Mucosa of stomach (tissue), 1 donor: ENCODE data around the gene CYS1.

Source experiments
- H3K27me3 ChIP-seq: one replicate; pipeline ENCODE4 v1.7.0; 2013; ENCODE audit warnings: mild to moderate bottlenecking, low read length; ENCODE audit not compliant: control insufficient read depth, insufficient read depth
- H3K36me3 ChIP-seq: one replicate; pipeline ENCODE4 v1.7.0; 2013; ENCODE audit warnings: low read length; ENCODE audit not compliant: control insufficient read depth, insufficient read depth
- H3K4me1 ChIP-seq: one replicate; pipeline ENCODE4 v1.7.0; 2013; ENCODE audit warnings: mild to moderate bottlenecking, low read length; ENCODE audit not compliant: control insufficient read depth, insufficient read depth
- H3K4me3 ChIP-seq: one replicate; pipeline ENCODE4 v1.7.0; 2013; ENCODE audit warnings: low read length
- H3K9ac ChIP-seq: one replicate; pipeline ENCODE4 v1.7.0; 2013; ENCODE audit warnings: mild to moderate bottlenecking, low read length, moderate library complexity
- H3K9me3 ChIP-seq: one replicate; pipeline ENCODE4 v1.7.0; 2013; ENCODE audit warnings: mild to moderate bottlenecking, low read length, moderate library complexity; ENCODE audit not compliant: control insufficient read depth
- donor health status: Pancreatic carcinoma.

Gene CYS1

DNA sequence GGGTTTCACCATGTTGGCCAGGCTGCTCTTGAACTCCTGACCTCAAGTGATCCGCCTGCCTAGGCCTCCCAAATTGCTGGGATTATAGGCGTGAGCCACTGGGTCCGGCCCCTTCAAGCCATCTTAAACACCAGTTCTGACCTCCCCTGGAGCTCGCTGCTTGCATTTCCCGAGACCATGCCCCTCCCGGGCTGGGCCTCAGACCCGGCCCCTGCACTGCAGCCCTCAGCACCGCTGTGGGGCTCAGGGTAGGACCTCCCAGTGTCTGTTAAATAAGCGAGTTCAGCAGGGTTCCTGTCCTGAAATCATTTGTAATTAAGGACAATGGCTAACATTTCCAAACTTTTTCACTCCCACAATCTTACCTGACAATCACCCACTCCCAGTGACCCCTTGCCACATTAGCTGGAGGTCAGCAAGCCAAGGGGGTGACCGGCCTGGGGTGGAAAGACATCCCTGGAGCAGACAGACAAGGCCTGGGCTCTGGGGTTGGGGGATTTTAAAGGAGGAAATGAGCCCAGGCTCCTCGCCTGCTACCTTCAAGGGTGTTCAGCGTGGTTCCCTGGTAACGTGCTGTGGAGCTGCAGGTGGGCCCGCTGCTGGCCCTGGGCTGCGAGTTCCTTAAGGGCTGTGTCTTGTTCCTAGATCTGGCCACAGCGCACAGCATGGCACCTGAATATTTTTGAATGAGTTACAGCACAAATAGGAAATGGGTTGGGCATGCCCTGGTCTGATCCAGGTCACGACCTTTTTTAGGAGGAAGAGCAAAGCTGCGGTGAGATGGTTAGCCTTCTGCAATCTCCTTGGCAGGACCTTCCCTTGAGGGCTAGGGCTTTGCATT is 15.1 kb downstream of the CYS1 start:
- no peaks in the 10 kb centered on the region for H3K9me3 ChIP-seq
- no peak overlapping the region for H3K4me3 ChIP-seq
- peaks cover 5% of the 10 kb centered on the region for H3K27me3 ChIP-seq
- no peaks in the 10 kb centered on the region for H3K4me1 ChIP-seq
- no peak overlapping the region for H3K9ac ChIP-seq
- H3K36me3 ChIP-seq, result no peaks in the 10 kb centered on the region

DNA sequence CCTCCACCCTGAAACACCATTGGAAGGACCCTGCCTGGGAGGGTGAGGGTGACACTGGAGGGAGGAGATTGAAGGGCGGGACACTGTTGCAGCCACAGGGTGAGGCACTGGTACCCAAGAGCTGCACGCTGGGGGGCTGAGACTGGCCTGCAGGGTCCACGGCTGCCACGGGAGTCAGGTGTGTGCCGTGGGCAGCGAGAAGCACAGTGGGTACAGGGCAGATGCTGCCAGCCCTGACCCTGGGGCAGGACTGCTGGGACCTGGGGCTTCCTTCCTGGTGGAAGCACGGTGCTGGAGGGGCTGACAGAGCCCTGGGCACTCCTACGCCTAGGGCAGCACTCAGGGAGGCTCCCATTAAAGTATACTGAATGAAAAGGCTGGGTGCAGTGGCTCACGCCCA is 16.6 kb downstream of the CYS1 start:
- no peak overlapping the region for H3K4me3 ChIP-seq
- H3K9me3 ChIP-seq, result no peaks in the 10 kb centered on the region
- H3K27me3 ChIP-seq, result peaks cover 5% of the 10 kb centered on the region
- H3K36me3 ChIP-seq, result no peaks in the 10 kb centered on the region
- no peak overlapping the region for H3K9ac ChIP-seq
- H3K4me1 ChIP-seq, result no peaks in the 10 kb centered on the region

DNA sequence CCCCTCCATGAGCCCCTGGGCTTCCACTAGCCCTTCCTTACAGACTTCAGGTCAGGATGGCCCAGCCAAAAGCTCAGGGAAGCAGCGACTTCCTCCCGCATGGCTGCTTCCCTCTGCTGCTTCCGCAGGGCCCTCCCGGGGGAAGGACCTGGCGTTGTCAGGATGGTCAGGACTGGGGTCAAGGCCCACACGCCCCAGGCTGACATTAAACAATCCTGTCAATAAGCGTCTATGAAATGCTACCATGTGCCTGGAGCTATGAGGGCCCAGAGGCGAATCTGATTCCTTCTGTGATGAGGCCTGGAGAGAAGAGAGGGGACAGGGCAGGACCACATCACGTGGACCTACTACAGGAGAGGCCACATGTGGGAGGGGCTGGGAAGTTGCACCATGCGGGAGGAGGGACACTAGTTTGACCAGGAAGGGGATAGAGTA is 17.3 kb downstream of the CYS1 start:
- no peak overlapping the region for H3K4me3 ChIP-seq
- H3K9me3 ChIP-seq, result no peaks in the 10 kb centered on the region
- peaks cover 5% of the 10 kb centered on the region for H3K27me3 ChIP-seq
- H3K4me1 ChIP-seq, result peaks cover 1% of the 10 kb centered on the region
- no peaks in the 10 kb centered on the region for H3K36me3 ChIP-seq
- H3K9ac ChIP-seq, result no peak overlapping the region

DNA sequence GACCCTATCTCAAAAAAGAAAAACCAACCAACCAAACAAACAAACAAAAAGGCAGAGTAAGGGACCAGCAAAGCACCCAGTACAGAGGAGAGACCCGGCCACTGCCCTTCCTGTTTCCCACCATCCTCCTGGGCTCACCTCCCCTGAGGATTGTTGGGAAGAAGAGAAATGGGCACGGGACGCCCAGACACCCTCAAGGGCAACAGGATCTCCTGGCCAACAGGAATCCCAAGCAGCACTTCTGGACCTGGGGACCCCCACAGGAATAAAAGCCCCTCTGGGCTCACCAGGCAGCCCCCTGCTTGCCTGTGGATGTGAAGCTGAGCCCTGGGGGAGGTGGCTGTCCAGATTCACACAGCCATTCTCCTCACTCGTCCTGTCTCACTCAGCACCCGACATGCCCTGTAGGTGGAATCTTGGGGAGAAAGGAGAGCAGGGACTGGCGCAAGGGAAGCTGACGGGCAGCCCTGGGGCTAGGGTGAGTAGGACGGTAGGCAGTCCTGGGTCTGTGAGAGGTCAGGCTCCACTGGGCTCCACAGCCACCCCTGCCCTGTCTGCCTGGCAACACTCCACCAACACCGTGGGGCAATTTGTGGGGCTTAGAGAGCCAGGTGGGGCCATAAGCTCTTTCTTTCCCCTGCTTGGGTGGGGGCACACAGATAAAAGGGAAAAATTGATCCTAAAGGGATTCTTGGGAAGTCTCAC is 18.8 kb downstream of the CYS1 start:
- Histone ChIP-seq H3K27me3 (peaks cover 5% of the 10 kb centered on the region), H3K4me1 (peaks cover 12% of the 10 kb centered on the region), H3K9me3 (no peaks in the 10 kb centered on the region), H3K9ac (no peak overlapping the region), H3K4me3 (no peak overlapping the region), H3K36me3 (no peaks in the 10 kb centered on the region)

DNA sequence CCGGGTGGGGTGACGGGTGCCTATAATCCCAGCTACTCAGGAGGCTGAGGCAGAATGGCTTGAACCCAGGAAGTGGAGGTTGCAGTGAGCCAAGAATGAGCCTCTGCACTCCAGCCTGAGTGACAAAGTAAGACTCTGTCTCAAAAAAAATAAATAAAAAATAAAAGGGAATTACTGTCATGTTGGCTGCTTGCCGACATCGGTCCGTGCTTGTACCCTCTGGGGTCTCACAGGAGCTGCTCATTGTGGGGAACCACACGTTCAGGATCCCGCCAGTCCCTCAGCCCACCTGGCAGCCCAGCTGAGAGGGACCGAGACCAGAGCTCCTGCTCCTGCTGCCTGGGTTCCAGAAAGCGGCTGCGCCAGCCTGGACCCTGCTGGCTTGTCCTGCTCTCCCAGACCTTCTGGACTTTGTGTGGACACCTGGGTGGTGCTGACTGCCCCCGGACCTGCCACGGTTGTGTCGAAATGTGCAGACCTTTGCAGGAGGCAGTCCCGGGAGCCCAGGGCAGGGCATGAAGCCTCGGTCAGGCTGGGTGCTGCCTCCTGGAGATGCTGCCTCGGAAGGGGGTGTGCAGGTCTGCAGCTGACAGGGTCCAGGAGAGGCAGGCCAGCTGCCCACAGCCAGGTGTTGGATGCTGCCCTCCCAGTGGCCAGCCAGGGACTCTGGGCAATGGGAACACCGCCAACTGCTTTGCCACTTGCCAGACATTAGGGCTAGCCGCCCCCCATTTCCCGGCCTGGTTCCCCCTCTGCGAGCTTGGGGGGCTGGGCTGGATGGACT is 20.5 kb downstream of the CYS1 start:
- H3K9ac ChIP-seq, result no peak overlapping the region
- no peak overlapping the region for H3K4me3 ChIP-seq
- H3K27me3 ChIP-seq, result peaks cover 5% of the 10 kb centered on the region
- no peaks in the 10 kb centered on the region for H3K36me3 ChIP-seq
- no peaks in the 10 kb centered on the region for H3K9me3 ChIP-seq
- H3K4me1 ChIP-seq, result peaks cover 12% of the 10 kb centered on the region

DNA sequence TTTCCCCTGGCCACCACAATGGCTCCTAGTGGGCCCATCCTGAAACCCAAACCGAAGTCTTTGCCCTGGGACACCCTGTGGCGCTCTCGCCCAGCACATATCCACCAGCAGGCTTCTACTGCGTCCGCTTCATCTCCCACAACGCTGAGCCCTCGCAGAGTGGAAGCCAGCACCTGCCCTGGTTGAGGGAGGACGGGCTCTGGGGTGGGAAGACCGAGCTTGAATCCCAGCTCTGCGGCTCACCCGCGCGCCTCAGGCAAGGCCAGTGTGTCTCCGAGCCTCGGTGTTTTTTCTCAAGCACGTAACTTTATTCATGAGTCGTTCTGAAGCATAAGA is 21.2 kb downstream of the CYS1 start:
- Histone ChIP-seq H3K4me1 (peaks cover 12% of the 10 kb centered on the region), H3K4me3 (no peak overlapping the region), H3K9me3 (no peaks in the 10 kb centered on the region), H3K36me3 (no peaks in the 10 kb centered on the region), H3K9ac (no peak overlapping the region), H3K27me3 (peaks cover 5% of the 10 kb centered on the region)

DNA sequence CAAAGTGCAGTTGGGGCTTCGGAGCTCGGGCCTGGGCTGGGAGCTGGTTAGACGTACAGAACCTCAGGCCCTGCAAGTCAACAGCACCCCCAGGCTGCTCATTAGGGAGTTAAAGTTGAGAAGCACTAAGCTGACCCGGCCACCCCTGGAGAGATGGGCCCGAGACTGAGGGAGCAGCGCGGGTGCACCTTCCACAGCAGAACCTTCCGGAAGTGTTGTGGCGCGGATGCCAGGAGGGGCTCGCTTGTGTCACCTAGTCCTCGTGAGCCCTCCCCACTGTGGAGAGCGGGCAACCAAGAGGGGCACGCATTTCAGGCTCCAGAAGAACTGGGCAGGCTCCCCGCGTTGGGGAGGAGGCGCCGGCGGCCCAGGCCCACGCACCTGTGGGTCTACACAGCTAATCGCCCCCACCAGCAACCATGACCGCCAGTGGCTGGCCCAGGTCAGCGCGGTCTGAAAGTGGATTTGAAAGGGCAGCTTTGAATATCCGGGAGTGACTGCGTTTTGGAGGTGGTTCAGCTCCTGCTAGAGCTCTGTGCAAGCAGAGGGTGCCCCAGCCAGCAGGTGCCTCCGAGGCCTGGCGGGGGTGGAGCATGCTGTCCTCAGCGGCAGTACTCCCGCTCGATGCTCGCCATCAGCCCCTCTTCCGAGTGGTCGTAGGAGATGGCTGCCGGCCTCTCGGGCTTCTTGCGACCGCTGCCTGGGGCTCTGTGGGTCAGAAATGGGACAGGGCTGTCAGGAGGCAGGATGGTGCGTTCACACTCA is 21.8 kb downstream of the CYS1 start:
- Histone ChIP-seq H3K9me3 (no peaks in the 10 kb centered on the region), H3K4me1 (peaks cover 12% of the 10 kb centered on the region), H3K9ac (no peak overlapping the region), H3K27me3 (peaks cover 5% of the 10 kb centered on the region), H3K4me3 (no peak overlapping the region), H3K36me3 (no peaks in the 10 kb centered on the region)

DNA sequence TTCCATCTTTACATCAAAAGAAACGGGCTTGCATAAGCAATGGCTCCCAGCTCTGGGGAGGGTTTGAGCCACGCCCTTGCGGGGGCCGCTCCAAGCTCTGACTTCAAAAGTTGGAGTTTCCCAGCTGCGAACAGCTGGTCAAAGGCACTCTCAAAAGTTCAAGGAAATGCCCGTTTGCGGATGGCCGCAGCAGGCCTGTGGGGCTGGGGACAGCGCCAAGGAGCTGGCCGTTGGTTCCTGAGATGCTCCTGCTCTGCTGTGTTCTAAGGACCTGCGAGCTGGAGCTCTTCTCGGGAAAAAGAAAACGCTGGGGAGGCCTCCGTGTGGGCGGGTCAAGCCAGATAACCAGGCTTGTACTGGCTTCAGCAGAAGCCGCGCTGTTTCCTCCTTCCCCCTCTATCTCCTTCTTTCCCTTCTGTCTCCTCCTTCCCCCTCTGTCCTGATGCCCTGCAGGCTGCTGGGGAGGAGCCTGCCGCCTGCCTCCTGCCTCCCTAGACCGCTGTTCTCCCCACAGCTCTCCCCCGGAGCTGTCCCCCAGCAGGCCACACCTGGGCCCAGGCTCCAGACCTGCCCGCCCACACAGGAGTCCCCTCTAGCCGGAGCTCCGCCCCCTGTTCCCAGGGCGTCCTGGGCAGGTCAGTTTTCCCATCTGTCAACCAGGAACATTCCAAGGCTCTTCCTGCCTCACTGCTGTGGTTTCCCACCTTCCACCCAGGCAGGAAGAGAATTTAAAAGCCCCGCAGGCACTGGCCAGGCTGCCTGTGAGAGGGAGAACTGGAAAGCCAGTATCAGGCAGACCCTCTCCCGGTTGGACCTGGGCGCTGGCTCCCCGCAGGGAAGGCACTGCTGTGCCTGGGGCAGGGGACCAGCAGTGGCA is 22.7 kb downstream of the CYS1 start:
- H3K4me1 ChIP-seq, result peaks cover 12% of the 10 kb centered on the region
- no peaks in the 10 kb centered on the region for H3K9me3 ChIP-seq
- no peaks in the 10 kb centered on the region for H3K36me3 ChIP-seq
- no peak overlapping the region for H3K4me3 ChIP-seq
- H3K9ac ChIP-seq, result peak overlapping the region; percentile 49
- peaks cover 5% of the 10 kb centered on the region for H3K27me3 ChIP-seq

DNA sequence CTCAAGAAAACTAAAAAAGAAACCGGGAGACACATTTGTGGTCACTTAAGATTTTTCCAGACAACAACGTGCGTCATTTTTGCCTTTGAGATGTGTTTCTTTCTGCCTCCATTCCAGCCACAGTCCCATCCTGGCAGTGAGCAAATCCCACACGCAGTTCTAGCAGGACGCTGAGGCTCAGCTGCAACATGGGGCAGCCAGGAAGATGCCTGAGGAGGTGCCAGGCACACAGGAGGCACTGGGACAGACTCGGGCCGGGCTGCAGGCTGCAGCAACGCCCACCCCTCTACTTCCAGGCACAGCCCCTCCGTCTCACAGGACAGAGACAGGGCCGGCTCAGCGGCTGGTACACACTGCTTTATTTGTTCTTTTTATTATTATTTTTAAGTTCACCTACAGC is 23.8 kb downstream of the CYS1 start:
- Histone ChIP-seq H3K4me1 (peaks cover 12% of the 10 kb centered on the region), H3K36me3 (no peaks in the 10 kb centered on the region), H3K4me3 (no peak overlapping the region), H3K9me3 (no peaks in the 10 kb centered on the region), H3K9ac (no peak overlapping the region), H3K27me3 (peaks cover 5% of the 10 kb centered on the region)

DNA sequence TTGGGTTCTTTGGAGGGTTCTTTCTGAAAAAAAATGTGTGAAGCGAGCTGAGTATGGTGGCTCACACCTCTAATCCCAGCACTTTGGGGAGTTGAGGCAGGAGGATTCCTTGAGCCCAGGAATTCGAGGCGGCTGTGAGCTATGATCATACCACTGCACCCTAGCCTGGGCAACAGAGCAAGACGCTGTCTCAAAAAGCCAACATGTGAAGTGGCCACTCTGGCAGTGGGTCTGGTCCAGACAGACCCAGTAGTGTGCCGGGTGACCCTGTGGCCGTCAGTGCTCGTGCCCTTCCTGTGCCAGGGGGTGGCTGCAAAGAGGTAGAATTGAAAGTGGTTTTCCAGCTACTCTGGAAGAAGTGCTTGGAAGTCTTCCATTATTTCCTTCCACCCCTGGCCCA is 25.2 kb downstream of the CYS1 start:
- no peaks in the 10 kb centered on the region for H3K9me3 ChIP-seq
- peaks cover 12% of the 10 kb centered on the region for H3K4me1 ChIP-seq
- no peaks in the 10 kb centered on the region for H3K27me3 ChIP-seq
- H3K36me3 ChIP-seq, result no peaks in the 10 kb centered on the region
- H3K4me3 ChIP-seq, result no peak overlapping the region
- H3K9ac ChIP-seq, result no peak overlapping the region

DNA sequence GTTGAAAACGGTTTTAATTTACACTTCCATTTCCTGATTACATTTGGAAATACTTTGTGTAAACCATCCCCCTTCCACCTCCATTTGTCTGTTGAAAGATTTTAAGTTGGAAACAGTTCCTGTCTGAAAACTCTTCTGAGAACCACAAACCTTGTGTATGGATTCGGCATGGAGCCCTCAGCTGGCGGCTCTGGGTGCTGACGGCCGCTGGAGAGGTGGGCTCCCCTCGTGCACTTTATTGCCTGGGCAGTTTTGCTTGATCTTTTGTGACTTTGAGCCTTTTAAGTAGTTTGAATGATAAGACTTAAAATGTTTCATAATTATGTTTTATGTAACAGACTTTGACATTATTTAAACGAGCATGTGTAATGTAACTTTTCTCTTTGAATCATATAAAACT is 25.8 kb downstream of the CYS1 start:
- Histone ChIP-seq H3K27me3 (no peaks in the 10 kb centered on the region), H3K9me3 (no peaks in the 10 kb centered on the region), H3K36me3 (no peaks in the 10 kb centered on the region), H3K4me1 (peaks cover 12% of the 10 kb centered on the region), H3K4me3 (no peak overlapping the region), H3K9ac (no peak overlapping the region)
